Measurements from ENCODE around the gene C16orf95. TPM values are rescaled to one million over a fixed set of nuclear protein-coding genes. Genes with fewer than 3 reads are reported as not detected.

C16orf95 gene
- total and polyA plus RNA-seq, 2 donors (not counting 1 experiment from before 2014, with no cell fraction given), result 1.5 to 2.5 TPM

GRCh38 chr16:87254296-87254695, 62.9 kb downstream of the C16orf95 start:
- Mint-ChIP-seq H3K9me3 (ENCODE audit: insufficient read depth) (no peaks in the 10 kb centered on the region), H3K27me3 (no peaks in the 10 kb centered on the region), H3K27ac (no peak overlapping the region), H3K4me1 (no peaks in the 10 kb centered on the region), H3K4me3 (no peak overlapping the region)
- Histone ChIP-seq H3K36me3 (replicated peaks in 1 of 2; ENCODE audit: control extremely low read depth in 1 of 2, control insufficient read depth in 1 of 2, extremely low read depth in 1 of 2, insufficient read depth in 2 of 2, low read length in 1 of 2) (no peaks in the 10 kb centered on the region), H3K9ac (ENCODE audit: low read length) (no peak overlapping the region), H3K9me3 (ENCODE audit: control extremely low read depth in 1 of 3, control insufficient read depth in 2 of 3, insufficient read depth in 1 of 3, low read length in 2 of 3) (no peaks in the 10 kb centered on the region), H3K4me3 (ENCODE audit: control extremely low read depth in 1 of 5, extremely low read depth in 1 of 5, insufficient read depth in 1 of 5, low read depth in 2 of 5, low read length in 4 of 5) (no peak overlapping the region), H2AFZ (ENCODE audit: insufficient read depth, low read depth, low read length, poor library complexity, severe bottlenecking) (no peak overlapping the region), H3K27ac (ENCODE audit: low read length in 2 of 2) (no peak overlapping the region), H3K4me1 (ENCODE audit: control insufficient read depth in 2 of 2, insufficient read depth in 2 of 2, low read length in 2 of 2) (no peaks in the 10 kb centered on the region), H4K20me1 (ENCODE audit: control insufficient read depth, insufficient read depth, low read length, poor library complexity, severe bottlenecking) (no peaks in the 10 kb centered on the region), H3K4me2 (replicated peaks; ENCODE audit: low read depth, low read length, poor library complexity, severe bottlenecking) (no peak overlapping the region), H3K27me3 (replicated peaks in 1 of 4; ENCODE audit: control extremely low read depth in 1 of 4, control insufficient read depth in 3 of 4, insufficient read depth in 4 of 4, low read length in 3 of 4) (no peaks in the 10 kb centered on the region), H3K79me2 (ENCODE audit: control insufficient read depth, insufficient read depth, low read length) (no peaks in the 10 kb centered on the region)
- 97% methylated on average over 9 of the region's 10 CpGs for WGBS (ENCODE audit: insufficient coverage)
- CTCF ChIA-PET, result no interaction called here
- POLR2A ChIA-PET, result no interaction called here
- intact Hi-C loops (cut with micrococcal nuclease), result no loop called here
- TF ChIP-seq CTCF (IDR thresholded peaks at IDR 0.05) (no peak), EZH2 (IDR thresholded peaks at IDR 0.05; ENCODE audit: borderline replicate concordance, insufficient read depth, low read depth, low read length, poor library complexity, severe bottlenecking) (no peak)
- DNase-seq (no peak), ATAC-seq (ENCODE audit: low read depth) (no peak)

GRCh38 chr16:87253536-87253935, 63.7 kb downstream of the C16orf95 start:
- Histone ChIP-seq H3K4me2 (replicated peaks; ENCODE audit: low read depth, low read length, poor library complexity, severe bottlenecking) (no peak overlapping the region), H3K27me3 (replicated peaks in 1 of 4; ENCODE audit: control extremely low read depth in 1 of 4, control insufficient read depth in 3 of 4, insufficient read depth in 4 of 4, low read length in 3 of 4) (no peaks in the 10 kb centered on the region), H3K79me2 (ENCODE audit: control insufficient read depth, insufficient read depth, low read length) (no peaks in the 10 kb centered on the region), H3K36me3 (replicated peaks in 1 of 2; ENCODE audit: control extremely low read depth in 1 of 2, control insufficient read depth in 1 of 2, extremely low read depth in 1 of 2, insufficient read depth in 2 of 2, low read length in 1 of 2) (no peaks in the 10 kb centered on the region), H3K27ac (ENCODE audit: low read length in 2 of 2) (no peak overlapping the region), H3K9me3 (ENCODE audit: control extremely low read depth in 1 of 3, control insufficient read depth in 2 of 3, insufficient read depth in 1 of 3, low read length in 2 of 3) (no peaks in the 10 kb centered on the region), H3K9ac (ENCODE audit: low read length) (no peak overlapping the region), H3K4me3 (ENCODE audit: control extremely low read depth in 1 of 5, extremely low read depth in 1 of 5, insufficient read depth in 1 of 5, low read depth in 2 of 5, low read length in 4 of 5) (no peak overlapping the region), H2AFZ (ENCODE audit: insufficient read depth, low read depth, low read length, poor library complexity, severe bottlenecking) (no peak overlapping the region), H4K20me1 (ENCODE audit: control insufficient read depth, insufficient read depth, low read length, poor library complexity, severe bottlenecking) (no peaks in the 10 kb centered on the region), H3K4me1 (ENCODE audit: control insufficient read depth in 2 of 2, insufficient read depth in 2 of 2, low read length in 2 of 2) (no peaks in the 10 kb centered on the region)
- 72% methylated on average over 4 of the region's 7 CpGs for WGBS (ENCODE audit: insufficient coverage)
- ATAC-seq (ENCODE audit: low read depth) (no peak), DNase-seq (no peak)
- POLR2A ChIA-PET, result no interaction called here
- Mint-ChIP-seq H3K9me3 (ENCODE audit: insufficient read depth) (no peaks in the 10 kb centered on the region), H3K4me1 (no peaks in the 10 kb centered on the region), H3K27ac (no peak overlapping the region), H3K27me3 (no peaks in the 10 kb centered on the region), H3K4me3 (no peak overlapping the region)
- no peak for TF ChIP-seq CTCF (IDR thresholded peaks at IDR 0.05)
- no peak for TF ChIP-seq EZH2 (IDR thresholded peaks at IDR 0.05; ENCODE audit: borderline replicate concordance, insufficient read depth, low read depth, low read length, poor library complexity, severe bottlenecking)
- intact Hi-C loops (cut with micrococcal nuclease), result no loop called here
- CTCF ChIA-PET, result no interaction called here

Small RNAs within 50 kb of the gene (small RNA-seq; reads per million reads assigned to genes)
- not detected for gene AC010531.2 (ENCODE audit: insufficient read length, low read depth, low replicate concordance)

Other genes starting within 250 kb of the C16orf95 start
- gene FBXO31, start 66.4 kb upstream of the C16orf95 start, total RNA-seq, result 28.7 and 32.9 TPM in 2 replicates
- gene FBXO31, start 66.4 kb upstream of the C16orf95 start, polyA plus RNA-seq, result 17.6 and 17.8 TPM in 2 replicates
- gene MAP1LC3B, start 74.9 kb upstream of the C16orf95 start, total RNA-seq, result 72.7 TPM in 2 replicates
- 75.8 and 92.2 TPM in 2 replicates for gene MAP1LC3B, start 74.9 kb upstream of the C16orf95 start, polyA plus RNA-seq
- 4.4 and 6.3 TPM in 2 replicates for gene ZCCHC14, start 175.6 kb upstream of the C16orf95 start, total RNA-seq
- 0.70 and 1.2 TPM in 2 replicates for gene ZCCHC14, start 175.6 kb upstream of the C16orf95 start, polyA plus RNA-seq

All from B cell (primary cell).